Activated T-cell treated with anti-CD3 and anti-CD28 coated beads, Interleukin-2, amount 50 U/mL, for 1 hour (primary cell): ENCODE data around the gene ALPI.

Source experiments
- DNase-seq: peaks from one replicate; pipeline ENCODE4 v3.0.0-alpha.2; 2020

ALPI gene

GRCh38 chr2:232486558-232487384, 30.8 kb downstream of the ALPI start:
- no peak for DNase-seq

GRCh38 chr2:232487385-232488096, 31.6 kb downstream of the ALPI start, which contains the start of gene ECEL1:
Gene ECEL1, minus strand, starts transcription at chr2:232487834. Its CDS starts 1,181 bp downstream, at chr2:232486653.
- no peak for DNase-seq

- no peak for DNase-seq
Observed at GRCh38 chr2:232488097-232488711, 32.3 kb downstream of the ALPI start.

GRCh38 chr2:232488721-232489300, 32.9 kb downstream of the ALPI start:
- no peak for DNase-seq

GRCh38 chr2:232489516-232490220, 33.7 kb downstream of the ALPI start:
- no peak for DNase-seq

GRCh38 chr2:232490221-232491138, 34.5 kb downstream of the ALPI start:
- no peak for DNase-seq

- no peak for DNase-seq
Observed at GRCh38 chr2:232491139-232491780, 35.3 kb downstream of the ALPI start.

GRCh38 chr2:232492236-232492848, 36.4 kb downstream of the ALPI start:
- no peak for DNase-seq

GRCh38 chr2:232492963-232493700, 37.2 kb downstream of the ALPI start:
- DNase-seq = no peak

GRCh38 chr2:232493701-232494474, 37.9 kb downstream of the ALPI start:
- no peak for DNase-seq

GRCh38 chr2:232494542-232494941, 38.6 kb downstream of the ALPI start:
- no peak for DNase-seq

GRCh38 chr2:232495292-232495691, 39.3 kb downstream of the ALPI start:
- no peak for DNase-seq

GRCh38 chr2:232496501-232497270, 40.7 kb downstream of the ALPI start:
- no peak for DNase-seq

GRCh38 chr2:232497348-232497747, 41.4 kb downstream of the ALPI start:
- DNase-seq = no peak

GRCh38 chr2:232498452-232498851, 42.5 kb downstream of the ALPI start:
- no peak for DNase-seq

- no peak for DNase-seq
Observed at GRCh38 chr2:232501331-232501771, 45.4 kb downstream of the ALPI start.

GRCh38 chr2:232501794-232502390, 45.9 kb downstream of the ALPI start:
- DNase-seq = no peak

- DNase-seq = no peak
Observed at GRCh38 chr2:232502511-232502910, 46.6 kb downstream of the ALPI start.
